Endothelial cell of umbilical vein (primary cell): Measurements from ENCODE around the gene UQCR10. TPM values are rescaled to one million over a fixed set of nuclear protein-coding genes. Genes with fewer than 3 reads are reported as not detected.

ENCODE experiments used
- BruUV-seq: library from RNA; stranded (reverse); fragments of 400-500 nt; replicated peaks from 2 replicates; lab custom pipeline; 2021; lab: Mats Ljungman, UMichigan
- CTCF ChIA-PET: fragments of 300-600, 350-600 bp; sonication (Branson Sonifier 250); formaldehyde crosslinking; loops from one replicate; lab custom pipeline; 2021; ENCODE audit warnings: antibody characterized with exemption, inconsistent platforms; lab: Charles Lee
- POLR2A ChIA-PET: fragments of 300-600, 350-600 bp; sonication (Branson Sonifier 250); formaldehyde crosslinking; loops from one replicate; lab custom pipeline; 2021; ENCODE audit warnings: antibody characterized with exemption, inconsistent platforms; lab: Charles Lee
- DNase-seq: peaks from one replicate; pipeline ENCODE4 v3.0.0-alpha.2; 2011; ENCODE audit warnings: low read depth, low spot score
- FAIRE-seq: peaks from 2 replicates; lab custom pipeline; 2011; peaks lifted over from hg19 to GRCh38; lab: Jason Lieb, UNC
- H2AFZ ChIP-seq: 2 replicates; pipeline ENCODE4 v1.6.0; 2012; ENCODE audit warnings: low read depth, low read length, control low read depth, inconsistent platforms
- H3K27ac ChIP-seq: 2 replicates; pipeline ENCODE4 v1.5.1; 2011; ENCODE audit warnings: low read depth, mild to moderate bottlenecking, control low read depth, low read length, moderate library complexity; ENCODE audit not compliant: insufficient read depth
- H3K27me3 ChIP-seq, 2 experiments: 2 replicates each; pipeline versions ENCODE4 v1.6.0 to v1.6.1; 2011; ENCODE audit warnings: low read length in 2 of 2, mixed read lengths in 1 of 2; ENCODE audit not compliant: control insufficient read depth in 2 of 2, insufficient read depth in 2 of 2
- H3K36me3 ChIP-seq, 2 experiments: 2 replicates in 1 of 2; 3 replicates in 1 of 2; pipeline ENCODE4 v1.5.1; 2011; ENCODE audit warnings: low read length in 2 of 2, mild to moderate bottlenecking in 1 of 2, moderate library complexity in 1 of 2; ENCODE audit not compliant: control insufficient read depth in 2 of 2, insufficient read depth in 2 of 2; ENCODE audit errors: extremely low read depth in 1 of 2
- H3K4me1 ChIP-seq: 3 replicates; pipeline ENCODE4 v1.5.1; 2011; ENCODE audit warnings: mild to moderate bottlenecking, low read length; ENCODE audit not compliant: control insufficient read depth, insufficient read depth; ENCODE audit errors: extremely low read depth
- H3K4me2 ChIP-seq: 2 replicates; pipeline ENCODE4 v1.6.1; 2011; ENCODE audit warnings: low read length, control low read depth, mixed read lengths; ENCODE audit not compliant: insufficient read depth
- H3K4me3 ChIP-seq, 3 experiments: fragments of 200-600 bp in 1 of 3; sonication (generic), shearing (Covaris generic) in 1 of 3; replicated peaks in 1 of 3; 2 replicates each; pipeline ENCODE4 v1.5.1; 2011 to 2016; ENCODE audit warnings: control low read depth in 3 of 3, low read length in 3 of 3, mild to moderate bottlenecking in 2 of 3, inconsistent platforms in 1 of 3, low read depth in 1 of 3, moderate library complexity in 1 of 3; ENCODE audit not compliant: insufficient read depth in 1 of 3
- H3K79me2 ChIP-seq: 2 replicates; pipeline ENCODE4 v1.6.0; 2012; ENCODE audit warnings: low read length, inconsistent platforms; ENCODE audit not compliant: control insufficient read depth, insufficient read depth
- H3K9ac ChIP-seq: replicated peaks from 2 replicates; pipeline ENCODE3; 2011; ENCODE audit warnings: low read length, control low read depth; ENCODE audit not compliant: insufficient read depth; ENCODE audit errors: extremely low read depth
- H3K9me1 ChIP-seq: replicated peaks from 3 replicates; pipeline ENCODE4 v1.6.0; 2011; ENCODE audit warnings: mild to moderate bottlenecking, low read length; ENCODE audit not compliant: control insufficient read depth, insufficient read depth; ENCODE audit errors: extremely low read depth
- H3K9me3 ChIP-seq: replicated peaks from 2 replicates; pipeline ENCODE4 v1.5.1; 2012; ENCODE audit warnings: low read length, inconsistent platforms; ENCODE audit not compliant: control insufficient read depth, insufficient read depth
- H4K20me1 ChIP-seq: replicated peaks from 2 replicates; pipeline ENCODE3; 2011; ENCODE audit warnings: mild to moderate bottlenecking, low read length; ENCODE audit not compliant: control insufficient read depth, insufficient read depth; ENCODE audit errors: extremely low read depth
- CTCF ChIP-seq, 2 donors: IDR thresholded peaks; 1 replicate in 1 of 2; 2 replicates in 1 of 2; pipeline ENCODE4 v1.5.1; 2011; ENCODE audit warnings: low read length in 2 of 2, mild to moderate bottlenecking in 2 of 2, moderate library complexity in 2 of 2, control low read depth in 1 of 2, inconsistent platforms in 1 of 2, low read depth in 1 of 2; ENCODE audit not compliant: insufficient read depth in 1 of 2; ENCODE audit errors: extremely low read depth in 1 of 2
- FOS ChIP-seq: IDR thresholded peaks from 2 replicates; pipeline ENCODE4 v1.6.1; 2011; ENCODE audit warnings: mild to moderate bottlenecking, low read length, moderate library complexity, borderline replicate concordance; ENCODE audit not compliant: insufficient read depth
- JUN ChIP-seq: IDR thresholded peaks from 2 replicates; pipeline ENCODE4 v1.6.1; 2011; ENCODE audit warnings: borderline replicate concordance, low read depth; ENCODE audit not compliant: insufficient read length, insufficient read depth
- MYC ChIP-seq: IDR thresholded peaks from one replicate; pipeline ENCODE4 v1.6.1; 2011; ENCODE audit warnings: mild to moderate bottlenecking, low read depth, low read length
- POLR2A ChIP-seq: IDR thresholded peaks from 2 replicates; pipeline ENCODE4 v1.6.1; 2012; ENCODE audit warnings: low read depth, mild to moderate bottlenecking, control low read depth, low read length
- POLR2AphosphoS5 ChIP-seq: IDR thresholded peaks from 2 replicates; pipeline ENCODE4 v1.6.1; 2012; ENCODE audit warnings: low read depth, mild to moderate bottlenecking, control low read depth, low read length, moderate library complexity; ENCODE audit not compliant: insufficient read depth
- dilution Hi-C: fragments of 300-500 bp; cut with MboI; formaldehyde crosslinking; loops from one replicate; pipeline ENCODE4 v1.15.0; 2019; ENCODE audit warnings: low sequenced_read_pairs; ENCODE audit not compliant: extremely low pct_ligation_motif_present
- intact Hi-C: fragments of 100-400 bp; cut with micrococcal nuclease; formaldehyde crosslinking; loops from one replicate; pipeline ENCODE4 v1.10.0; 2022
- polyA plus RNA-seq, 4 experiments: library from polyadenylated mRNA; depleted of rRNA in 3 of 4; stranded (reverse) in 3 of 4; unstranded in 1 of 4; fragments of >200 nt; gene quantifications; 2 replicates each; pipeline versions ENCODE4 v1.2.1 to v1.2.3, GENCODE V29; 2011 to 2012; ENCODE audit warnings: missing spikeins in 1 of 4
- total RNA-seq: library from RNA; stranded (reverse); gene quantifications from 2 replicates; pipeline ENCODE4 v1.2.3, GENCODE V29; 2021

UQCR10 gene
- total and polyA plus RNA-seq, 2 donors (not counting 3 experiments of a cell fraction or from before 2014, with no cell fraction given), result 96.6 to 196 TPM

- dilution Hi-C loops (no loop called here), intact Hi-C loops (loop anchor here (1.0 to 5.0 kb wide), 2 partner anchors 280 to 362 kb away; no protein-coding TSS in a partner anchor)
- Histone ChIP-seq H3K79me2 (no peaks in the 10 kb centered on the region), H2AFZ (no peak overlapping the region), H3K27ac (no peak overlapping the region), H3K4me2 (no peak overlapping the region), H3K9ac (no peak overlapping the region), H3K27me3 (no peaks in the 10 kb centered on the region), H3K36me3 (peaks cover 0 to 2% of the 10 kb centered on the region in 2 experiments), H4K20me1 (no peaks in the 10 kb centered on the region), H3K9me3 (no peaks in the 10 kb centered on the region), H3K4me3 (no peak overlapping the region), H3K4me1 (no peaks in the 10 kb centered on the region), H3K9me1 (no peaks in the 10 kb centered on the region)
- ChIA-PET POLR2A (no interaction called here), CTCF (interaction anchor here (0.6 to 2.2 kb wide), 7 partner anchors 91 to 362 kb away, joined by 3 to 26 read pairs (median 4); no protein-coding TSS in a partner anchor)
- DNase-seq (peak; percentile 10), FAIRE-seq (peak; percentile 38)
- no TSS peak for BruUV-seq
- TF ChIP-seq JUN (no peak), FOS (no peak), CTCF (IDR thresholded peaks at IDR 0.05; ENCODE audit: extremely low read depth in 1 of 2, insufficient read depth in 1 of 2, low read depth in 1 of 2, low read length in 2 of 2) (peak in 1 of 2 donors; percentile 69), MYC (no peak), POLR2AphosphoS5 (no peak)
These were observed 40.0 kb upstream of the UQCR10 start for GRCh38 chr22:29727131-29727523.

- Histone ChIP-seq H3K4me1 (no peaks in the 10 kb centered on the region), H2AFZ (no peak overlapping the region), H4K20me1 (no peaks in the 10 kb centered on the region), H3K27me3 (no peaks in the 10 kb centered on the region), H3K9ac (no peak overlapping the region), H3K9me3 (no peaks in the 10 kb centered on the region), H3K4me3 (no peak overlapping the region), H3K79me2 (no peaks in the 10 kb centered on the region), H3K36me3 (peaks cover 0 to 2% of the 10 kb centered on the region in 2 experiments), H3K4me2 (no peak overlapping the region), H3K9me1 (no peaks in the 10 kb centered on the region), H3K27ac (no peak overlapping the region)
- dilution Hi-C loops (no loop called here), intact Hi-C loops (loop anchor here (5.0 kb wide), 1 partner anchor 278 kb away; no protein-coding TSS in a partner anchor)
- FAIRE-seq (no peak), DNase-seq (no peak)
- CTCF ChIA-PET, result no interaction called here
- TF ChIP-seq POLR2AphosphoS5, result no peak
- no peak for TF ChIP-seq CTCF (IDR thresholded peaks at IDR 0.05; ENCODE audit: extremely low read depth in 1 of 2, insufficient read depth in 1 of 2, low read depth in 1 of 2, low read length in 2 of 2)
- TF ChIP-seq POLR2A, result no peak
- no TSS peak for BruUV-seq
- POLR2A ChIA-PET, result no interaction called here
These were observed 38.0 kb upstream of the UQCR10 start for GRCh38 chr22:29729161-29729560.
